ENCODE measurements around the gene HTR5A.

- TF ChIP-seq MAX (IDR thresholded peaks at IDR 0.05; ENCODE audit: low read depth, low read length) (no peak), JUNB (IDR thresholded peaks at IDR 0.05) (no peak), PKNOX1 (IDR thresholded peaks at IDR 0.05) (no peak), ZNF274 (IDR thresholded peaks at IDR 0.05; ENCODE audit: insufficient read depth, insufficient read length) (no peak), REST (IDR thresholded peaks at IDR 0.05; ENCODE audit: low read depth, low read length) (no peak), MXI1 (IDR thresholded peaks at IDR 0.05; ENCODE audit: low read depth, low read length) (no peak), RBBP5 (conservative IDR thresholded peaks at IDR 0.05) (no peak), EZH2 (IDR thresholded peaks at IDR 0.05; ENCODE audit: borderline replicate concordance, control insufficient read depth, low read depth, low read length) (no peak), CHD2 (IDR thresholded peaks at IDR 0.05; ENCODE audit: borderline replicate concordance, low read depth, low read length) (no peak), MYC (IDR thresholded peaks at IDR 0.05; ENCODE audit: insufficient read depth, insufficient read length, insufficient replicate concordance, low read length, severe bottlenecking) (no peak)
These were observed 59.7 kb downstream of the HTR5A start for GRCh38 chr7:155129789-155130188.

Measured in GM12878 (cell line).